Mammary epithelial cell (primary cell): ENCODE results near the gene SMARCC1.
"Not testable (repeated sequence)": the region's sequence is repeated elsewhere in the genome, so short reads cannot be mapped to it uniquely, and the experiment has no call there.

Experiments
- CTCF ChIP-seq, 2 donors: IDR thresholded peaks in 1 of 2; conservative IDR thresholded peaks in 1 of 2; 2 replicates each; pipeline ENCODE4 v1.5.1; 2011 to 2012; ENCODE audit warnings: inconsistent platforms in 2 of 2, low read length in 2 of 2, mild to moderate bottlenecking in 2 of 2, control low read depth in 1 of 2, low read depth in 1 of 2; ENCODE audit not compliant: insufficient read depth in 1 of 2; ENCODE audit errors: extremely low read depth in 1 of 2
- EZH2 ChIP-seq: IDR thresholded peaks from 2 replicates; pipeline ENCODE4 v1.6.1; 2012; ENCODE audit warnings: low read length, inconsistent platforms, borderline replicate concordance

GRCh38 chr3:47743352-47743751, 38.3 kb downstream of the SMARCC1 start:
- TF ChIP-seq CTCF (conservative IDR thresholded peaks at IDR 0.05 in 1 of 2, IDR thresholded peaks at IDR 0.05 in 1 of 2; ENCODE audit: extremely low read depth in 1 of 2, insufficient read depth in 1 of 2, low read depth in 1 of 2, low read length in 2 of 2); EZH2: not testable (repeated sequence)
